IPS-18a (cell line): ENCODE measurements around the gene C3.
"Not testable (repeated sequence)": the region's sequence is repeated elsewhere in the genome, so short reads cannot be mapped to it uniquely, and the experiment has no call there.

ENCODE experiments used
- H3K27ac ChIP-seq: one replicate; pipeline ENCODE4 v1.5.1; 2013; ENCODE audit warnings: low read length
- H3K27me3 ChIP-seq: one replicate; pipeline ENCODE4 v1.6.1; 2013; ENCODE audit warnings: mild to moderate bottlenecking, low read length; ENCODE audit not compliant: control insufficient read depth, insufficient read depth
- H3K36me3 ChIP-seq: one replicate; pipeline ENCODE4 v1.6.1; 2013; ENCODE audit warnings: low read depth, low read length; ENCODE audit not compliant: control insufficient read depth
- H3K4me1 ChIP-seq: one replicate; pipeline ENCODE4 v1.6.1; 2013; ENCODE audit warnings: low read depth, low read length; ENCODE audit not compliant: control insufficient read depth
- H3K4me3 ChIP-seq: one replicate; pipeline ENCODE4 v1.5.1; 2013; ENCODE audit warnings: low read length
- H3K9ac ChIP-seq: one replicate; pipeline ENCODE4 v1.6.1; 2013; ENCODE audit warnings: mild to moderate bottlenecking, low read length, moderate library complexity
- H3K9me3 ChIP-seq: one replicate; pipeline ENCODE4 v1.6.1; 2013; ENCODE audit warnings: low read depth, low read length; ENCODE audit not compliant: control insufficient read depth

The C3 gene

DNA sequence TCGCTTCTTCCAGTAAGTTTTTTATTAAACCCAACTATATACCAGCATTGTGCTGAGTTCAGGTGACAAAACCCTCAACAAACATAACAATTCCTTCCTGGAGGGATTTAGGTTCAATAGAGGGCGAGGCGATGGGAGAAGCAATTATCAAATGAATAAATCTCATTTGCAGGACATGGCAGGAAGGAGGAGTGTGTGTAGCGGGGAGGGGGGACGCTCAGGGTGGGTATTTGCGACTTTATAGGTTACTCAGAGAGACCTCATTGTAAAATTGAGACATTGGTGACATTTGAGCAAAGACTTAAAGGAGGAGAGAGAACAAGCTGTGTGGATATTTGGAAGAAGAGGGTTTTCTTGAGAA is 3.9 kb downstream of the C3 start:
- Histone ChIP-seq H3K27ac (no peak overlapping the region), H3K4me3 (no peak overlapping the region), H3K9me3 (no peaks in the 10 kb centered on the region), H3K4me1 (no peaks in the 10 kb centered on the region), H3K9ac (no peak overlapping the region), H3K36me3 (no peaks in the 10 kb centered on the region), H3K27me3 (peaks cover 6% of the 10 kb centered on the region)

- Histone ChIP-seq H3K4me1 (no peaks in the 10 kb centered on the region), H3K27me3 (peaks cover 23% of the 10 kb centered on the region), H3K36me3 (no peaks in the 10 kb centered on the region)
Observed at GRCh38 chr19:6714749-6715555, 5.5 kb downstream of the C3 start.

DNA sequence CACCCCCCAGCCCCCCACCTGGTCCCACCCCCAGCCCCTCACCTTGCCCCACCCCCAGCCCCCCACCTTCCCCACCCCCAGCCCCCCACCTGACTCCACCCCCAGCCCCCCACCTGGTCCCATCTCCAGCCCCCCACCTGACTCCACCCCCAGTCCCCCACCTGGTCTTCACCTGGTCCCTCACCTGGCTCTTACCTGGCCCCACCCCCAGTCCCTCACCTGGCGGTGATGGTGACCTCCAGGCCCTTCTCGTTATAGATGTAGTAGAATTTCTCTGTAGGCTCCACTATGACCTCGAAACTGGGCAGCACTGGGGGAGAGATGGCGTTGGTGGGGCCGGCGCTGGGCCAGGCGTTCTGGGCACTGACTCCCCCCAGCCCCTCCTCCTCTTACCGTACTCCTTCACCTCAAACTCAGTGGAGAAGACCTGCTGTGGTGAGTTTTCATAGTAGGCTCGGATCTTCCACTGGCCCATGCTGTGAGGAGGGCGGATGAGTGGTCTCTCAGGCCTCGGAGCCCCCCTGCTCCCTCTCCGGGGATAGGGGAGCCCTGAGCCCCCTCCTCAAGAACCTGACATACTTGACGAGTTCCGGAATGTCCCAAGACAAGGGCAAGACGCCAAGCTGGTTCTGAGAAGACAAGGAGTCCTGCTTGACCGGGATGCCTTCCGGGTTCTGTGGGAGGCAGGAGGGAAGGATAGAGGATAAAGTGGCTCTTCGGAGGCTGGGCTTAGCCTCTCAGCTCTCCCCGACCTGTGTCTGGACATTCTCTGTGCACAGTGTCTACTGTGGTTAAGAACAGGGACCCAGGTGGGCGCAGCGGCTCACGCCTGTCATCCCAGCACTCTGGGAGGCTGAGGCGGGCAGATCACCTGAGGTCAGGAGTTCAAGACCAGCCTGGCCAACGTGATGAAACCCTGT is 6.4 kb downstream of the C3 start:
- H3K27me3 ChIP-seq = peaks cover 32% of the 10 kb centered on the region
- no peaks in the 10 kb centered on the region for H3K9me3 ChIP-seq
- H3K9ac ChIP-seq = no peak overlapping the region
- no peak overlapping the region for H3K4me3 ChIP-seq
- no peak overlapping the region for H3K27ac ChIP-seq
- no peaks in the 10 kb centered on the region for H3K36me3 ChIP-seq
- H3K4me1 ChIP-seq = no peaks in the 10 kb centered on the region

More at GRCh38 chr19:6714749-6715555, 5.5 kb downstream of the C3 start:
- H3K27ac ChIP-seq = no peak overlapping the region
- no peak overlapping the region for H3K4me3 ChIP-seq
- no peak overlapping the region for H3K9ac ChIP-seq
- H3K9me3 ChIP-seq = no peaks in the 10 kb centered on the region

DNA sequence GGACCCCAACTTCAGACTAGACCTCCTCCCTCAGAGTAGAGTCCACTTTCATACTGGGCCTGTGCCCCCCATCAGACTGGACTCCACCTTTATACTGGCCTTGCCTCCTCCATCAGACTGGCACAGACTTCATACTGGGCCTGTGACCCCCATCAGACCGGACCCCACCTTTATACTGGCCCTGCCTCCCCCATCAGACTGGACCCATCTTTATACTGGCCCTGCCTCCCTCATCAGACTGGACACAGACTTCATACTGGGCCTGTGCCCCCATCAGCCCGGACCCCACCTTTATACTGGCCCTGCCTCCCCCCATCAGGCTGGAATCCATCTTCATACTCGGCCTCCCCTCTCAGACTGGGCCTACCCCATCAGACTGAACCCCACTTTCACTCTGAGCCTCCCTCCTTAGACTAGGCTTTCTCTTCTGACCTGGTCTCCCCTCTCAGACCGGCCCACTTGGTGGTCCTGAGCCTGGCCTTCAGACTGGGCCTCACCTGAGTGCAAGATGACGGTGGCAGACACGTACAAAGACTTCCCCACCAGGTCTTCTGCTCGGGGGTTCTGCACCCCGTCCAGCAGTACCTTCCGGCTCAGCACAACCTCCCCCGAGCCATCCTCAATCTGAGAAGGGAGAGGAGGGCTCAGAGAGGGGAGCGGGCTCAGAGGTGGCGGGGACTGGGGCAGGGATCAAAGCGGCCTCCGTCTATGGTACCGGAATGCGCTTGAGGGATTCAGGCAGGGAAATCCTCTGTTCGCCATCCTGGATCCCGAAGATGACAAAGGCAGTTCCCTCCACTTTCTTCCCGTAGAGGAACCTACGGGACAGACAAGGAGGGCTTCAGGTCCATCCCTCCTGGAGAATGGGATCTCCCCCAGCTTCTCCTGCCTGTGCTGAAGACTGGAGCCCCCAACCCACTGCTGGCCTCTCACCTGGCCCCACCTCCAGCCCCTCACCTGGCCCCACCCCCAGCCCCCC is 7.5 kb downstream of the C3 start:
- no peaks in the 10 kb centered on the region for H3K4me1 ChIP-seq
- H3K27ac ChIP-seq = no peak overlapping the region
- no peak overlapping the region for H3K9ac ChIP-seq
- H3K27me3 ChIP-seq = peaks cover 38% of the 10 kb centered on the region
- H3K9me3 ChIP-seq = no peaks in the 10 kb centered on the region
- no peak overlapping the region for H3K4me3 ChIP-seq
- no peaks in the 10 kb centered on the region for H3K36me3 ChIP-seq

GRCh38 chr19:6712231-6712630 is 8.2 kb downstream of the C3 start:
- Histone ChIP-seq H3K4me1 (no peaks in the 10 kb centered on the region), H3K4me3 (no peak overlapping the region), H3K27me3 (peaks cover 38% of the 10 kb centered on the region), H3K36me3 (no peaks in the 10 kb centered on the region), H3K27ac (no peak overlapping the region), H3K9ac (no peak overlapping the region), H3K9me3 (no peaks in the 10 kb centered on the region)

DNA sequence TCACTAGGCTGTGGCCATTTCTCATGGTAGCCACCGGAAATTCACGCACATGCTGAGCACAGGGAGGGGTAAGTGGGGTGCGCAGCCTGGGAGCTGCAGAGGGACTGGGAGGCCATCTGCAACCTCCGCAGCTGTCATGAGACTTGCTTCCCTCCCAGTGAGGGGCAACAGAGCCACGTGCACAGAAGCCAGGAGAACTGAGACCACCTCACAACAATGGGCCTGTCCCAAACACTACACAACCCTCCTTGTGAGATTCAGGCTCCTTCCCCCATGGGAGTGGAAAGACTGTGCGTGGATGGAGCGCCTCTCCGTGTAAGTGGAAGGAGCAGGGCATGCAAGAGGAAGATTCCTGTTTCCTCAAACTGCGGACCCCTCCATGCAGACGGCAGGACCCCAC is 8.8 kb downstream of the C3 start:
- no peaks in the 10 kb centered on the region for H3K9me3 ChIP-seq
- H3K36me3 ChIP-seq = no peaks in the 10 kb centered on the region
- no peak overlapping the region for H3K4me3 ChIP-seq
- no peaks in the 10 kb centered on the region for H3K4me1 ChIP-seq
- peaks cover 38% of the 10 kb centered on the region for H3K27me3 ChIP-seq
- no peak overlapping the region for H3K9ac ChIP-seq
- H3K27ac ChIP-seq = no peak overlapping the region

- H3K4me3 ChIP-seq = peak overlapping the region; percentile 56
- H3K9me3 ChIP-seq = no peaks in the 10 kb centered on the region
- H3K36me3 ChIP-seq = no peaks in the 10 kb centered on the region
- H3K27me3 ChIP-seq = peaks cover 38% of the 10 kb centered on the region
- no peaks in the 10 kb centered on the region for H3K4me1 ChIP-seq
- H3K27ac ChIP-seq = no peak overlapping the region
- H3K9ac ChIP-seq = no peak overlapping the region
Observed at GRCh38 chr19:6711078-6711361, 9.4 kb downstream of the C3 start.

- Histone ChIP-seq H3K36me3 (no peaks in the 10 kb centered on the region), H3K9ac (no peak overlapping the region), H3K4me3 (peak overlapping the region; percentile 56)
Observed at GRCh38 chr19:6710273-6711077, 10.0 kb downstream of the C3 start.

GRCh38 chr19:6709549-6709948 is 10.9 kb downstream of the C3 start:
- no peak overlapping the region for H3K9ac ChIP-seq
- no peaks in the 10 kb centered on the region for H3K4me1 ChIP-seq
- peak overlapping the region; percentile 9 for H3K4me3 ChIP-seq
- H3K27me3 ChIP-seq = peaks cover 38% of the 10 kb centered on the region
- H3K9me3 ChIP-seq = no peaks in the 10 kb centered on the region
- no peaks in the 10 kb centered on the region for H3K36me3 ChIP-seq
- no peak overlapping the region for H3K27ac ChIP-seq

More at GRCh38 chr19:6710273-6711077, 10.0 kb downstream of the C3 start:
- no peaks in the 10 kb centered on the region for H3K4me1 ChIP-seq
- H3K9me3 ChIP-seq = no peaks in the 10 kb centered on the region
- H3K27me3 ChIP-seq = peaks cover 38% of the 10 kb centered on the region
- no peak overlapping the region for H3K27ac ChIP-seq

GRCh38 chr19:6708913-6709312 is 11.5 kb downstream of the C3 start:
- not testable (repeated sequence) for H3K36me3 ChIP-seq, H3K4me1 ChIP-seq, H3K27ac ChIP-seq, H3K9me3 ChIP-seq, H3K4me3 ChIP-seq, H3K9ac ChIP-seq
- peaks cover 38% of the 10 kb centered on the region for H3K27me3 ChIP-seq
